ENCODE measurements around the gene PALD1. TPM values are rescaled to one million over a fixed set of nuclear protein-coding genes. Genes with fewer than 3 reads are reported as not detected.

The PALD1 gene
- total and polyA plus RNA-seq, 2 of the 13 experiments (the other 11 are each of a cell fraction or from before 2014, with no cell fraction given) = 0.07 to 0.09 TPM

- TF ChIP-seq ZMYM2 (CRISPR knock-in tag; IDR thresholded peaks at IDR 0.05) (no peak), ZNF792 (CRISPR knock-in tag; IDR thresholded peaks at IDR 0.05) (no peak), HNF4A (CRISPR knock-in tag; IDR thresholded peaks at IDR 0.05) (no peak)
Observed at GRCh38 chr10:70465278-70465677, 13.3 kb upstream of the PALD1 start (continued).

GRCh38 chr10:70465832-70466231 is 12.7 kb upstream of the PALD1 start:
- Histone ChIP-seq H3K27me3 (ENCODE audit: control insufficient read depth in 1 of 2, insufficient read depth in 2 of 2, low read length in 2 of 2) (peaks cover 4 to 24% of the 10 kb centered on the region in 2 experiments; a peak in 4 of 5 replicates), H3K79me2 (ENCODE audit: insufficient read depth, low read length) (no peaks in the 10 kb centered on the region), H3K27ac (ENCODE audit: extremely low read length, insufficient read depth, low read length) (no peak overlapping the region), H3K36me3 (replicated peaks in 1 of 2; ENCODE audit: control insufficient read depth in 1 of 2, insufficient read depth in 2 of 2, low read length in 2 of 2) (no peaks in the 10 kb centered on the region), H3K4me3 (replicated peaks in 1 of 3; ENCODE audit: insufficient read depth in 1 of 3, low read depth in 2 of 3, low read length in 3 of 3) (no peak overlapping the region), H3K4me1 (ENCODE audit: insufficient read depth, low read length) (no peaks in the 10 kb centered on the region), H3K9me3 (ENCODE audit: low read length) (no peaks in the 10 kb centered on the region), H3K4me2 (ENCODE audit: low read depth, low read length) (no peak overlapping the region), H3K9ac (ENCODE audit: insufficient read depth, low read depth, low read length) (no peak overlapping the region), H4K20me1 (ENCODE audit: insufficient read depth, low read length) (no peaks in the 10 kb centered on the region), H2AFZ (ENCODE audit: low read length) (no peak overlapping the region)
- intact Hi-C loops (cut with micrococcal nuclease; ENCODE audit: unreplicated experiment) (no loop called here), in situ Hi-C loops (cut with HindIII; ENCODE audit: extremely low pct_ligation_motif_present, low pct_unique_long_range_greater_than_20kb) (no loop called here)
- no peak for ATAC-seq
- WGBS (ENCODE audit: low lambda C conversion rate) = 0% methylated on average over 1 of the region's 2 CpGs
- CTCF ChIA-PET (ENCODE audit: low intra/inter-chr PET ratio, low total read pairs) = no interaction called here
- TF ChIP-seq ZKSCAN5 (CRISPR knock-in tag; IDR thresholded peaks at IDR 0.05) = no peak
- no peak for TF ChIP-seq KLF9 (CRISPR knock-in tag; IDR thresholded peaks at IDR 0.05; ENCODE audit: low read depth)
- no peak for TF ChIP-seq NPAS2 (CRISPR knock-in tag; IDR thresholded peaks at IDR 0.05; ENCODE audit: borderline replicate concordance)
- no peak for TF ChIP-seq SP1 (IDR thresholded peaks at IDR 0.05)
- no peak for TF ChIP-seq SP1 (CRISPR knock-in tag; IDR thresholded peaks at IDR 0.05)
- no peak for TF ChIP-seq TCF12 (IDR thresholded peaks at IDR 0.05)
- no peak for TF ChIP-seq TCF12 (CRISPR knock-in tag; IDR thresholded peaks at IDR 0.05)
- TF ChIP-seq ZNF501 (CRISPR knock-in tag; IDR thresholded peaks at IDR 0.05) = no peak
- no peak for TF ChIP-seq NFE2L2 (IDR thresholded peaks at IDR 0.05; ENCODE audit: low read length)
- no peak for TF ChIP-seq ZNF598 (CRISPR knock-in tag; IDR thresholded peaks at IDR 0.05; ENCODE audit: borderline replicate concordance)
- no peak for TF ChIP-seq ZFP41 (CRISPR knock-in tag; IDR thresholded peaks at IDR 0.05; ENCODE audit: borderline replicate concordance)
- TF ChIP-seq NFKBIZ (CRISPR knock-in tag; IDR thresholded peaks at IDR 0.05) = no peak
- TF ChIP-seq NCOR1 (IDR thresholded peaks at IDR 0.05; ENCODE audit: borderline replicate concordance, low read length) = no peak
- no peak for TF ChIP-seq HNRNPL (IDR thresholded peaks at IDR 0.05; ENCODE audit: low read depth, low read length)
- no peak for TF ChIP-seq ZBTB10 (CRISPR knock-in tag; IDR thresholded peaks at IDR 0.05; ENCODE audit: borderline replicate concordance)
- TF ChIP-seq HHEX (CRISPR knock-in tag; IDR thresholded peaks at IDR 0.05) = no peak
- no peak for TF ChIP-seq DBP (CRISPR knock-in tag; IDR thresholded peaks at IDR 0.05; ENCODE audit: not compliant biosample characterization)
- TF ChIP-seq NR0B2 (CRISPR knock-in tag; IDR thresholded peaks at IDR 0.05) = no peak
- TF ChIP-seq ZNF543 (CRISPR knock-in tag; IDR thresholded peaks at IDR 0.05) = no peak
- no peak for DNase-seq (ENCODE audit: low spot score)
- BruUV-seq (replicated peaks) = no TSS peak
- POLR2A ChIA-PET = no interaction called here
- no peak for FAIRE-seq

All from HepG2 (cell line).